Activated CD8-positive, alpha-beta T cell treated with anti-CD3 and anti-CD28 coated beads, Interleukin-2, amount 10 ng/mL, durations not matched to agents 7 days and 5 days (primary cell): ENCODE data around the gene MASP1. TPM values are rescaled to one million over a fixed set of nuclear protein-coding genes. Genes with fewer than 3 reads are reported as not detected.
A peak's percentile ranks its signal among the peaks of the same experiment; 100 is the strongest.

ENCODE experiments used
- ATAC-seq: fragments of 150-1000 bp; cut with Tn5 transposase; one replicate; pipeline ENCODE4 v1.10.0; 2021; ENCODE audit warnings: moderate library complexity
- CTCF ChIA-PET: fragments of 350-600 bp; sonication (Branson Sonifier 250); formaldehyde crosslinking; loops from one replicate; lab custom pipeline; 2021; ENCODE audit warnings: antibody characterized with exemption; lab: Charles Lee
- POLR2A ChIA-PET: fragments of 350-600 bp; sonication (Branson Sonifier 250); formaldehyde crosslinking; loops from one replicate; lab custom pipeline; 2021; ENCODE audit warnings: antibody characterized with exemption; lab: Charles Lee
- DNase-seq: peaks from one replicate; pipeline ENCODE4 v3.0.0-alpha.2; 2020
- H3K27ac Mint-ChIP-seq: one replicate; pipeline ENCODE4 v1.8.0; 2021; ENCODE audit warnings: mild to moderate bottlenecking, mixed read lengths
- H3K27me3 Mint-ChIP-seq: one replicate; pipeline ENCODE4 v1.8.0; 2021; ENCODE audit warnings: low read depth, mixed read lengths
- H3K36me3 Mint-ChIP-seq: one replicate; pipeline ENCODE4 v1.8.0; 2021; ENCODE audit warnings: low read depth, mixed read lengths
- H3K4me1 Mint-ChIP-seq: one replicate; pipeline ENCODE4 v1.8.0; 2021; ENCODE audit warnings: low read depth, mixed read lengths
- H3K4me3 Mint-ChIP-seq: one replicate; pipeline ENCODE4 v1.8.0; 2021; ENCODE audit warnings: mild to moderate bottlenecking, mixed read lengths
- H3K9me3 Mint-ChIP-seq: one replicate; pipeline ENCODE4 v1.8.0; 2022; ENCODE audit warnings: mixed read lengths; ENCODE audit not compliant: insufficient read depth
- total RNA-seq, 2 experiments: library from RNA; stranded (reverse); gene quantifications; one replicate each; pipeline ENCODE4 v1.2.3, GENCODE V29; 2021

MASP1 gene
- not detected for total RNA-seq

- Mint-ChIP-seq H3K4me3 (no peak within 1 kb of the TSS), H3K27me3 (peaks cover 48% of the 10 kb centered on the region), H3K4me1 (no peaks in the 10 kb centered on the region), H3K36me3 (no peaks in the 10 kb centered on the region), H3K9me3 (no peaks in the 10 kb centered on the region), H3K27ac (no peak within 1 kb of the TSS)
- POLR2A ChIA-PET: no interaction called here
- CTCF ChIA-PET: no interaction called here
- no peak for ATAC-seq
- DNase-seq: no peak
These were observed at the start of gene MASP1 for GRCh38 chr3:187291512-187292132. Gene MASP1 (minus strand): TSS chr3:187291737. CDS start chr3:187291632, 105 bp downstream.

DNA sequence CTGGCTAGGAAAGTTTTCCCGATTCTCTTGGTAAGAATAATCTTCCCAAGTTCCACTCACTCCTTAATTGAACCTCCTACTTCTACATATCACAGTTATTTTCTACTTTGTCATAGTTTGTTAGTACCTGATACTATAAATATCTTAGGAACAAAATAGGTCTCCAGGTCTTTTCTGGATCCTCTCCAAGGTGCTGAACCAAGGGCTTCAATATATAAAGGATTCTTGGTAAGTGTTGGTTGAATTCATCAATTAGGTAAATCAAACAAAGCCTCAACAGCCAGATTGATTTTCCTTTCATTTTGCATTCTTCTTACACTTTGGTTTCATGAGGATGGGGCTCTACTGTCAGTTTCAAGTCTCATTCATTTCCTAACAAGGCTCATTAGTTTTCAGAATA, 49.0 kb upstream of the MASP1 start:
- ATAC-seq (no peak), DNase-seq (no peak)
- Mint-ChIP-seq H3K36me3 (no peaks in the 10 kb centered on the region), H3K4me3 (no peak overlapping the region), H3K4me1 (no peaks in the 10 kb centered on the region), H3K9me3 (no peaks in the 10 kb centered on the region), H3K27me3 (peaks cover 10% of the 10 kb centered on the region), H3K27ac (no peak overlapping the region)
- ChIA-PET POLR2A (no interaction called here), CTCF (no interaction called here)

DNA sequence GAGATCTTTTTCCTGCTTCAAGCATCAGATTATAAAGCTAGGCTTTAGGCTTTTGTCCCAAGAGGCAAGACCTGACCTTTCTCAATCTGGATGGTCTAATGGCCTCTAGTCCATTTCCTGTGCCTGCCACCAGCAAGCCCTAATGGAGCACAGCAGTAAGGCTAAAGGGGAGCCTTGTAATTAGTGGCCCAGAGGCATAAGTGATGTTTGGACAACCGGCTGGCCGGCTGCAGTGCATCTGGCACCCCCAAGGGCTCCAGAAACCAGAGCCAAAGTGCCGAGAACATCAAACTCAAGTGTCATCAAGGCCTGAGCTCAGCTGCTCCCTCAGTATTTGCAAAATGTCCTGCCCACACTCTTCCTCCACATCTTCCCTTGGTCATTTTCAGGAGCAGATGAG, 44.8 kb upstream of the MASP1 start:
- Mint-ChIP-seq H3K27me3 (peaks cover 14% of the 10 kb centered on the region), H3K9me3 (no peaks in the 10 kb centered on the region), H3K4me1 (no peaks in the 10 kb centered on the region), H3K4me3 (no peak overlapping the region), H3K36me3 (no peaks in the 10 kb centered on the region), H3K27ac (no peak overlapping the region)
- ATAC-seq (no peak), DNase-seq (no peak)
- ChIA-PET POLR2A (no interaction called here), CTCF (interaction anchor here (1.1 kb wide), 1 partner anchor 17 kb away, joined by 6 read pairs; no protein-coding TSS in a partner anchor)

DNA sequence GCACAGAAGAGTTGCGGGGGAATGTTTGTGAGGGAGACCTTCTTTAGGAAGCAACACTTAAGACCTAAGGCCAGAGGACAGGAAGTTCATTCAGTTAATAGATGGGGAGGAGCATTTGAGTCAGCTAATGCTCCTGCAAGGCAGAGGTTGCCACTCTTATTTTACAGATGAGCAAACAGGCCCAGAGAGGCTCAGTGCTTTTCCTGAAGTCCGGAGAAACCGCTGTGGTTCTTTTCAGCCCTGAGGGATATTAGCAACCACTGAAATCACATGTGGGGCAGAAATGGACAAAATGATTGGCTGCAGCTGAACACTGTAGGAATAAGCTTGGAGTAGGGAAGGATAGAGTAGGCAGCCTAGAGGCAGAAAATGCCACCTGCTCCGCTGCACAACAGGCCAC, 43.4 kb upstream of the MASP1 start:
- no peak overlapping the region for H3K27ac Mint-ChIP-seq
- DNase-seq (no peak), ATAC-seq (no peak)
- ChIA-PET CTCF (interaction anchor here (1.0 to 1.4 kb wide), 2 partner anchors 15 to 17 kb away, joined by 4 to 5 read pairs; no protein-coding TSS in a partner anchor), POLR2A (no interaction called here)
- H3K4me1 Mint-ChIP-seq: no peaks in the 10 kb centered on the region
- H3K27me3 Mint-ChIP-seq: peaks cover 11% of the 10 kb centered on the region
- no peaks in the 10 kb centered on the region for H3K36me3 Mint-ChIP-seq
- H3K9me3 Mint-ChIP-seq: no peaks in the 10 kb centered on the region
- no peak overlapping the region for H3K4me3 Mint-ChIP-seq

DNA sequence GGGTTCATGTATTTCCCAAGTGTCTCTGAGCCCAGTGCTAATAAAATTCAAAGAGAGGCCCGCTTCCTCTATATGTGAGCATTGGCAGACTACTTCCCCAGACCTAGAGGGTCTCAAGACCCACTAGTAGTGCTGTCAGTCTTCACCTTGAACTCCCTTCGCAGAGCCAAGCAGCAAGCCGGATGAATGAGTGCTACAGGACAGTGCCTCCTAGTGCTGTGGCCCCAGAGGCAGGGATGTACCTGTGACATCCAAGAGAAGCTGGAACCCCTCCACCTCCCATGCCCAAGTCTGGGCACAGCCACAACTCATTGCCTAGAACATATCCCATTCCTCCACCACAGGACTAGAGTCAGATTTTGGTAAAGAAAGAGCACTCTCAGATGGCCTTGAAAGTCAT, 37.2 kb upstream of the MASP1 start:
- ChIA-PET CTCF (interaction anchor here (2.1 to 6.7 kb wide), 2 partner anchors 10 to 351 kb away, joined by 7 to 34 read pairs; no protein-coding TSS in a partner anchor), POLR2A (no interaction called here)
- no peak for DNase-seq
- H3K4me1 Mint-ChIP-seq: no peaks in the 10 kb centered on the region
- ATAC-seq: no peak
- H3K36me3 Mint-ChIP-seq: no peaks in the 10 kb centered on the region
- H3K9me3 Mint-ChIP-seq: no peaks in the 10 kb centered on the region
- no peak overlapping the region for H3K27ac Mint-ChIP-seq
- peaks cover 3% of the 10 kb centered on the region for H3K27me3 Mint-ChIP-seq
- no peak overlapping the region for H3K4me3 Mint-ChIP-seq

GRCh38 chr3:187327845-187328244, 36.3 kb upstream of the MASP1 start:
- ATAC-seq (no peak), DNase-seq (no peak)
- Mint-ChIP-seq H3K9me3 (no peaks in the 10 kb centered on the region), H3K36me3 (no peaks in the 10 kb centered on the region), H3K27me3 (peaks cover 6% of the 10 kb centered on the region), H3K4me3 (no peak overlapping the region), H3K27ac (no peak overlapping the region), H3K4me1 (no peaks in the 10 kb centered on the region)
- ChIA-PET POLR2A (no interaction called here), CTCF (interaction anchor here (2.1 to 6.7 kb wide), 2 partner anchors 9 to 352 kb away, joined by 7 to 34 read pairs; no protein-coding TSS in a partner anchor)

GRCh38 chr3:187325632-187326031, 34.1 kb upstream of the MASP1 start:
- Mint-ChIP-seq H3K9me3 (no peaks in the 10 kb centered on the region), H3K27ac (no peak overlapping the region), H3K27me3 (peaks cover 9% of the 10 kb centered on the region), H3K4me3 (no peak overlapping the region), H3K4me1 (peaks cover 5% of the 10 kb centered on the region), H3K36me3 (no peaks in the 10 kb centered on the region)
- no peak for DNase-seq
- CTCF ChIA-PET: interaction anchor here (2.2 kb wide), 1 partner anchor 354 kb away, joined by 9 read pairs; no protein-coding TSS in a partner anchor
- ATAC-seq: no peak
- POLR2A ChIA-PET: interaction anchor here (0.6 kb wide), 1 partner anchor 1528 kb away, joined by 3 read pairs; no protein-coding TSS in a partner anchor

GRCh38 chr3:187323091-187323490, 31.6 kb upstream of the MASP1 start:
- CTCF ChIA-PET: interaction anchor here (1.5 to 9.3 kb wide), 3 partner anchors 103 to 391 kb away, joined by 3 to 397 read pairs (median 5); partner anchors contain the start of gene SST
- Mint-ChIP-seq H3K4me1 (peaks cover 11% of the 10 kb centered on the region), H3K9me3 (no peaks in the 10 kb centered on the region), H3K36me3 (no peaks in the 10 kb centered on the region), H3K27me3 (peaks cover 7% of the 10 kb centered on the region), H3K27ac (no peak overlapping the region), H3K4me3 (no peak overlapping the region)
- DNase-seq: no peak
- POLR2A ChIA-PET: no interaction called here
- ATAC-seq: no peak

- POLR2A ChIA-PET: no interaction called here
- H3K27me3 Mint-ChIP-seq: peaks cover 10% of the 10 kb centered on the region
- DNase-seq (no peak), ATAC-seq (no peak)
- H3K36me3 Mint-ChIP-seq: no peaks in the 10 kb centered on the region
- CTCF ChIA-PET: interaction anchor here (0.6 to 9.3 kb wide), 7 partner anchors 37 to 394 kb away, joined by 3 to 397 read pairs (median 3); partner anchors contain the start of genes RTP4 and SST
- no peak overlapping the region for H3K4me3 Mint-ChIP-seq
- no peak overlapping the region for H3K27ac Mint-ChIP-seq
- H3K4me1 Mint-ChIP-seq: peaks cover 11% of the 10 kb centered on the region
- H3K9me3 Mint-ChIP-seq: no peaks in the 10 kb centered on the region
These were observed 30.8 kb upstream of the MASP1 start for GRCh38 chr3:187322291-187322690.

DNA sequence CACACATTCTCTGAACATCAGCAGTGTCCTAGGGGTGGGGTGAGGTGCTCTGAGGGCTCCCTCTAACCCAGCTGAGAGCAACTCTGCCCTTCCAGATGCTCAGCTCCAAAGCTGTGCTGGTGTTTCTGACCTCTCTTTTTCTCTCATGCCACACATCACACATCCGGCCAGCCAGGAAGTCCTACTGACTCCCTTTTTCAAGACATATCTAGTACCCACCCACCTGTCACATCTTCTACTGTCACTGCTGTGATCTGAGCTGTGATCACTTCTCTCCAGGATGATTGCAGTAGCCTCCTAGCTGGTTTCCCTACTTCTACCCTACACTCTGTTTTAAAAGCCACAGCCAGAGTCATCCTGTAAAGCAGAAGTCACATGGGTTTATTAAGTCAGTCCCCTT, 30.2 kb upstream of the MASP1 start:
- no peaks in the 10 kb centered on the region for H3K9me3 Mint-ChIP-seq
- ChIA-PET POLR2A (no interaction called here), CTCF (interaction anchor here (0.9 to 9.3 kb wide), 6 partner anchors 46 to 394 kb away, joined by 3 to 397 read pairs (median 25); partner anchors contain the start of genes RTP4 and SST)
- peaks cover 11% of the 10 kb centered on the region for H3K4me1 Mint-ChIP-seq
- peaks cover 15% of the 10 kb centered on the region for H3K27me3 Mint-ChIP-seq
- H3K36me3 Mint-ChIP-seq: no peaks in the 10 kb centered on the region
- no peak for ATAC-seq
- DNase-seq: no peak
- peak overlapping the region; percentile 7 for H3K27ac Mint-ChIP-seq
- H3K4me3 Mint-ChIP-seq: no peak overlapping the region

DNA sequence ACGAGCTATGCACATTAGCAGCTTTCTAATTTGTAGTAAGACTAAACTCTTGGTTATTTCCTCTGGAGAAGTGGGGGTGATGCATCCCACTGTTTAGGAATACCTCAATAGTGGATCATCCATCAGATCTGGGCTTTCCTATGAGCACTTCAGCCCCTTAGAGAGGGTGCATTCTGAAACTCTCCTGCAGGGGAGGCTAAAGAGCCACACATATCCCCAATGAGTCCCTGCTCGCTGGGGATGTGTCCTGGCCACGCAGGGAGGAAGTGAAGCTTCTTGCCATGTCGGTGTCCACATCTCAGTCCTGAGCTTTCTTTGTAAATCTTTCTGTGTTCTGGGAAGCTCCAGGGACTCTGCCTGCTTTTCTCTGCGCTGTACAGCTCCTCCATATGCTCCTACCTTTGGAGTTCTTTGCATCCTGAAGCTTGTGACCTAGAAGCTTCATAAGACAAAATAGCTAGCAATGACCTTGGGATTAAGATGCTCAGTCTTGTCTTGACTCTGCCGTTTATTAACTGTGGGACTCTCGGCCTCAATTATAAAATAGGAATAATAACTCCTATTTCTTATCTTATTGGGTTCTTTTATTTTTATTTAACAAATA, 28.3 kb upstream of the MASP1 start:
- ATAC-seq (peak; percentile 81), DNase-seq (peak; percentile 74)
- ChIA-PET CTCF (interaction anchor here (0.7 to 9.3 kb wide), 67 partner anchors 11 to 1827 kb away, joined by 3 to 397 read pairs (median 4); partner anchors contain the start of genes RTP2, RTP4 and SST), POLR2A (interaction anchor here (0.6 to 1.0 kb wide), 4 partner anchors 49 to 360 kb away, joined by 3 to 4 read pairs (median 3); no protein-coding TSS in a partner anchor)
- H3K4me3 Mint-ChIP-seq: no peak overlapping the region
- no peaks in the 10 kb centered on the region for H3K9me3 Mint-ChIP-seq
- peaks cover 11% of the 10 kb centered on the region for H3K4me1 Mint-ChIP-seq
- H3K27ac Mint-ChIP-seq: no peak overlapping the region
- H3K36me3 Mint-ChIP-seq: no peaks in the 10 kb centered on the region
- peaks cover 25% of the 10 kb centered on the region for H3K27me3 Mint-ChIP-seq
